ENCODE results near the gene DPPA2.
"Not testable (repeated sequence)": the region's sequence is repeated elsewhere in the genome, so short reads cannot be mapped to it uniquely, and the experiment has no call there.

Gene DPPA2, protein sequence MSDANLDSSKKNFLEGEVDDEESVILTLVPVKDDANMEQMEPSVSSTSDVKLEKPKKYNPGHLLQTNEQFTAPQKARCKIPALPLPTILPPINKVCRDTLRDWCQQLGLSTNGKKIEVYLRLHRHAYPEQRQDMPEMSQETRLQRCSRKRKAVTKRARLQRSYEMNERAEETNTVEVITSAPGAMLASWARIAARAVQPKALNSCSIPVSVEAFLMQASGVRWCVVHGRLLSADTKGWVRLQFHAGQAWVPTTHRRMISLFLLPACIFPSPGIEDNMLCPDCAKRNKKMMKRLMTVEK

DNA sequence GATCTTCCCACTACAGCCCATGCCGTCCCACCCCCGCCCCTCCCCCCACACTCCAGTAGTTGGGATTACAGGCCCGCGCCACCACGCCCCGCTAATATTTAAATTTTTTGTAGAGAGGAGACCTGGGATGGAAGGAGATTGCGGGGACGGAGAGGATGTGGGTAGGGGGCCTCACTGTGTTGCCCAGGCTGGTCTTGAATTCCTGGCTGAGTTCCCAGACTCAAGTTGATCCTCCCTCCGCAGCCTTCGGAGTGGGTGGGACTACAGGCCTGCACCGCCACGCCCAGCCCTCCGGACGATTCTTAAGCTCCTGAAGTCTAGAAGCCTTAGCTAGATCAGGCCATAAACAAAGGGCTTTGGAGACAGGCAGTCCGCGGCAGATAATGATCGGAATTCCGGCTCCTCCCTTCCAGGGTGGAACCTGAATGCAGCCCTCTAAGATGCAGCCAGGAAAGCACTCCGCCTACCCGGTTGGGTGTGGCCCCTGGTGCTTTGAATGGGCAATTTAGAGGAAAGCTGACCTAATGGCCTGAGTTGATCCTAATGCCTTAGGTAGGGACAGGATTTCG, at the start of gene DPPA2:
TSS of gene DPPA2 (minus strand) at position 356 of the 569 bp plus-strand sequence. CDS start 1,975 bp downstream, outside the sequence.
- TF ChIP-seq, protein P1, sequence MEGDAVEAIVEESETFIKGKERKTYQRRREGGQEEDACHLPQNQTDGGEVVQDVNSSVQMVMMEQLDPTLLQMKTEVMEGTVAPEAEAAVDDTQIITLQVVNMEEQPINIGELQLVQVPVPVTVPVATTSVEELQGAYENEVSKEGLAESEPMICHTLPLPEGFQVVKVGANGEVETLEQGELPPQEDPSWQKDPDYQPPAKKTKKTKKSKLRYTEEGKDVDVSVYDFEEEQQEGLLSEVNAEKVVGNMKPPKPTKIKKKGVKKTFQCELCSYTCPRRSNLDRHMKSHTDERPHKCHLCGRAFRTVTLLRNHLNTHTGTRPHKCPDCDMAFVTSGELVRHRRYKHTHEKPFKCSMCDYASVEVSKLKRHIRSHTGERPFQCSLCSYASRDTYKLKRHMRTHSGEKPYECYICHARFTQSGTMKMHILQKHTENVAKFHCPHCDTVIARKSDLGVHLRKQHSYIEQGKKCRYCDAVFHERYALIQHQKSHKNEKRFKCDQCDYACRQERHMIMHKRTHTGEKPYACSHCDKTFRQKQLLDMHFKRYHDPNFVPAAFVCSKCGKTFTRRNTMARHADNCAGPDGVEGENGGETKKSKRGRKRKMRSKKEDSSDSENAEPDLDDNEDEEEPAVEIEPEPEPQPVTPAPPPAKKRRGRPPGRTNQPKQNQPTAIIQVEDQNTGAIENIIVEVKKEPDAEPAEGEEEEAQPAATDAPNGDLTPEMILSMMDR (IDR thresholded peaks at IDR 0.05; ENCODE audit: borderline replicate concordance, control extremely low read depth, extremely low read depth, insufficient read depth, missing control alignments), result no peak
- DNase-seq (ENCODE audit: low spot score), result no peak
- in situ Hi-C loops (cut with MboI; ENCODE audit: low sequenced_read_pairs, unreplicated experiment), result no loop called here

DNA sequence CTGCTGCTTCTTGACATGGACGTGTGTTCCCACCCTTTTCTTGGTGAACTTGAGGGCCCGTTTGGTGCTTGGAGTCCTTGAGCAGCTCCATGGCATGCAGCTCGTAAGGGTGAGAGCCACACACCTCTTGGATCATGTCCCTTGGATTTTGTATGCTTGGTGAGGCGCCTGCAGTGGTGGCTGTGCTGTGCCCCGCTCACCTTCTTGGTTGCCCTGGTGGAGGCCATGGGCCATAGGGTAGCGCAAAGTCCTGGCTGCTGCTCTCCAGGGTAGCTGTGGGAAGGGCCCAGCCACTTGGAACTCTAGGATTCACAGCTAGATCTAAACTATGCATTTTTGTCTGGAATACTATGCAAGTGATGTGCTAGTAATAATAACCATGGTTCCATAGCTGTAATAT, 47.8 kb upstream of the DPPA2 start:
- TF ChIP-seq, protein P1 (IDR thresholded peaks at IDR 0.05; ENCODE audit: borderline replicate concordance, control extremely low read depth, extremely low read depth, insufficient read depth, missing control alignments), result no peak
- no peak for DNase-seq (ENCODE audit: low spot score)
- in situ Hi-C loops (cut with MboI; ENCODE audit: low sequenced_read_pairs, unreplicated experiment), result no loop called here

DNA sequence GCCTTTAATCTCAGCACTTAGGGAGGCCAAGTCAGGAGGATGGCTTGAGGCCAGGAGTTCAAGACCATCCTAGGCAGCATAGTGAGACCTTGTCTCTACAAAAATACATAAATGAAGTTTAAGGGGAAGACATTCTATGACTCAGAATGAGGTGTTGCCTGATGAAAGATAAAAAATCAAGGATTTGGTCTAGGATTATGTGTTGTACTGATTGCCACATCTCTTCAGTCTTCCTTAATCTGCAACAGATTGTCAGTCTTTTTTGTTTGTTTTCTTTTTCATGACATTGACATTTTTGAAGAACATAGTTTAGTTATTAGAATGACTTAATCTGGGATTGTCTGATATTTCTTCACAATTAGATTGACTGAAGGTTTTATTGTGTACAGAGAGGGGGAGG, 47.3 kb upstream of the DPPA2 start:
- TF ChIP-seq, protein P1 (IDR thresholded peaks at IDR 0.05; ENCODE audit: borderline replicate concordance, control extremely low read depth, extremely low read depth, insufficient read depth, missing control alignments), result no peak
- no peak for DNase-seq (ENCODE audit: low spot score)
- in situ Hi-C loops (cut with MboI; ENCODE audit: low sequenced_read_pairs, unreplicated experiment), result no loop called here

DNA sequence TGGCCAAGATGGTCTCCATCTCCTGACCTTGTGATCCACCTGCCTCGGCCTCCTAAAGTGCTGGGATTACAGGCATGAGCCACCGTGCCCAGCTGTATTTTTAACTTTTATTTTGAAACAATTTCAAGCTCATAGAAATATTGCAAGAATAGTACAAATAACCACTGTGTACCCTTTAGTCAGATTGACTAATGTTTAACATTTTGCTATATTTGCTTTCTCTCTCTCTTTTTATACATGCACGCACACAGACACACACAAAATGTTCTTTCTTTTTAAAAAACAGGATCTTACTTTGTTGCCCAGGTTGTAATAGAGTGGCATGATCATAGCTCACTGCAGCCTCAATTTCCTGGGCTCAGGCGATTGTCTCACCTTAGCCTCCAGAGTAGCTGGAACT, 46.5 kb upstream of the DPPA2 start:
- in situ Hi-C loops (cut with MboI; ENCODE audit: low sequenced_read_pairs, unreplicated experiment), result no loop called here
- DNase-seq (ENCODE audit: low spot score), result no peak
- TF ChIP-seq, protein P1 (IDR thresholded peaks at IDR 0.05; ENCODE audit: borderline replicate concordance, control extremely low read depth, extremely low read depth, insufficient read depth, missing control alignments), result no peak

DNA sequence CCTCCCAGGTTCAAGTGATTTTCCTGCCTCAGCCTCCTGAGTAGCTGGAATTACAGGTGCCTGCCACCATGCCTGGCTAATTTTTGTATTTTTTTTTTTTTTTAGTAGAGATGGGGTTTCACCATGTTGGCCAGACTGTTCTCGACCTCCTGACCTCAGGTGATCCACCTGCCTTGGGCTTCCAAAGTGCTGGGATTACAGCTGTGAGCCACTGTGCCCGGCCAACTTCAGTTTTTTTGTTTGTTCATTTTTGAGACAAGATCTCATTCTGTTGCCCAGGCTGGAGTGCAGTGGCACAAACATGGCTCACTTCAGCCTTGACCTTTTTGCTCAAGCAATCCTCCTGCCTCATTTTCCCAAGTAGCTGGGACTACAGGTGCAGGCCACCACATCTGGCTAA, 42.5 kb upstream of the DPPA2 start:
- in situ Hi-C loops (cut with MboI; ENCODE audit: low sequenced_read_pairs, unreplicated experiment); DNase-seq (ENCODE audit: low spot score): not testable (repeated sequence)

DNA sequence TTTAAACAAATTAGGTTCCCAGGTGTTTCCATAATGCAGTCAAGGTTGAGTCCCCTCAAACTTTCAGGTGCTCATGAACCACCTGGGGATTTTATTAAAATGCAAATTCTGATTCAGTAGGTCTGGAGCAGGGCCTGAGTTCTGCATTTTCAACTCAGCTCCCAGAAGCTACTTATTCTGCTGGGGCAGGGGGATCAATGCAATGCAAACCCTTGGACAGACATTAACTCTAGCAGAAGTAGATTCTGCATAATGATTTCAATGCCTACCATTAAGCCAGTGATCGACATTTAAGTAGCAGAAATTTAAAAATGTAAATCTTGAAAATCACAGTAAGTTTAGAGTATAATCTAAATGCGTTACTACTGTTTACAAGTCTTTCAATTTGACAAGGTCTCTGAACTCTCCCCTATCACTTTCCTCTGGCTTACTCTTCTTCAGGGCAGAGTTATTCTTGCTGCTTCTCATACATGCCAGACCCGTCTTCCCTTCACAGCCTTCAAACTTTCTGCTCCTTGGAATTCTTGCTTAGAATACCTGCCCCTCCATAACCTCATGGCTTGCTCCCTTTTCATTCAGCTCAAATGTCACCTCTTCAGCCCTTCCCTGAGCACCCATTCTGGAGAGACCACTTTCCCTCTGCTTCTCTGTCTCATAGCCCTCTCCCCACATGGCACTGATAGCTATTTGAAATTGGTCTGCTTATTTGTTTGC, 40.3 kb upstream of the DPPA2 start:
- DNase-seq (ENCODE audit: low spot score), result no peak
- TF ChIP-seq, protein P1 (IDR thresholded peaks at IDR 0.05; ENCODE audit: borderline replicate concordance, control extremely low read depth, extremely low read depth, insufficient read depth, missing control alignments), result no peak
- in situ Hi-C loops (cut with MboI; ENCODE audit: low sequenced_read_pairs, unreplicated experiment), result no loop called here

All from GM13976 (cell line).